Fibroblast of the aortic adventitia (primary cell): ENCODE measurements around the gene OR4S2. TPM values are rescaled to one million over a fixed set of nuclear protein-coding genes. Genes with fewer than 3 reads are reported as not detected.

ENCODE experiments used
- DNase-seq: peaks from one replicate; pipeline ENCODE4 v3.0.0-alpha.2; 2010; ENCODE audit warnings: low read depth
- H3K4me3 ChIP-seq: 2 replicates; pipeline ENCODE4 v1.5.1; 2011; ENCODE audit warnings: low read depth, mild to moderate bottlenecking, control low read depth, low read length, moderate library complexity
- CTCF ChIP-seq: IDR thresholded peaks from 2 replicates; pipeline ENCODE4 v1.5.1; 2011; ENCODE audit warnings: mild to moderate bottlenecking, low read length, control low read depth, inconsistent platforms; ENCODE audit not compliant: insufficient read depth
- total RNA-seq: library from RNA; depleted of rRNA; stranded (reverse); fragments of >200 nt; gene quantifications from 2 replicates; pipeline ENCODE4 v1.2.3, GENCODE V29; 2012; ENCODE audit warnings: low replicate concordance

OR4S2 gene
- total RNA-seq, result not detected in 2 replicates

DNA sequence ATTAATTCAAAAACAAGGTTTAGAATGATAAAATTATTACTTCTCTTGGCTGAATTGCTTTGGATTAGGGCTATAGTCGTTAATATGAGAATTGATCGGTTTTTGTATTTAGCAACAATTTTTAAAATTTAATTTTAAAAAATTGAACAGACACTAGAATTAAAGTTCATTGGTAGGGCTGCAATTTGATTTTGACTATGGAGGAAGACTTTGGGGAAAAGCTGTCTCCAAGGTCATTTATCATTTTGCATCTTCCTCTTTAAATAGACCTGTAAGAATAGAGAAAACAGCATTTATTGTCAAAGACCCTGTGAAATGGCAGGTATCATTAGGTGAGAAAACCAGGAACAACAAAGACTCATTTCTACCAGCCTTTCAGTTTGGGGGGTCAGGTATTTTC is at the start of gene OR4S2:
Gene OR4S2 (plus strand): TSS at position 301 of the 400 bp plus-strand sequence. CDS start 2,577 bp downstream, outside the sequence.
- no peak for TF ChIP-seq CTCF
- DNase-seq, result no peak
- H3K4me3 ChIP-seq, result no peak within 1 kb of the TSS

GRCh38 chr11:55607545-55607944 is 40.6 kb upstream of the OR4S2 start, which contains the start of gene OR4C11:
Gene OR4C11 (minus strand): TSS chr11:55607645. CDS start chr11:55604373, 3,272 bp downstream.
- no peak within 1 kb of the TSS for H3K4me3 ChIP-seq
- DNase-seq, result no peak
- no peak for TF ChIP-seq CTCF

DNA sequence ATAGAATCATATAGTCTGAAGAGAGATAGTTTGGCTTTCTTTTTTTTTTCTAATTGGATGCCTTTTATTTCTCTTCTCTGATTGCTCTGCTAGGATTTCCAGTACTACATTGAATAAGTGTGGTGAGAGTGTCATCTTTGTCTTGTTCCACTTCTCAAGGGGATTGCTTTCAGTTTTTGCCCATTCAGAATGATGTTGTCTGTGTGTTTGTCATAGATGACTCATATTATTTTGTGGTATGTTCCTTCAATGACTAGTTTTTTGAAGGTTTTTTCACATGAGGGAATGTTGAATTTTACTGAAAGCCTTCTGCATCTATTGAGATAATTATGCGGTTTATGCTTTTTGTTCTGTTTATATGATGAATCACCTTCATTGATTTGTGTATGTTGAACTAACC is 23.6 kb upstream of the OR4S2 start:
- DNase-seq, result no peak
- TF ChIP-seq CTCF, result no peak
- no peak overlapping the region for H3K4me3 ChIP-seq

GRCh38 chr11:55634813-55635212 is 13.3 kb upstream of the OR4S2 start, which contains the start of gene OR4P4:
Gene OR4P4 (plus strand): TSS chr11:55635113.
- DNase-seq, result no peak
- H3K4me3 ChIP-seq, result no peak within 1 kb of the TSS
- no peak for TF ChIP-seq CTCF

GRCh38 chr11:55652560-55652959 is 4.4 kb downstream of the OR4S2 start:
- TF ChIP-seq CTCF, result no peak
- no peak overlapping the region for H3K4me3 ChIP-seq
- no peak for DNase-seq

DNA sequence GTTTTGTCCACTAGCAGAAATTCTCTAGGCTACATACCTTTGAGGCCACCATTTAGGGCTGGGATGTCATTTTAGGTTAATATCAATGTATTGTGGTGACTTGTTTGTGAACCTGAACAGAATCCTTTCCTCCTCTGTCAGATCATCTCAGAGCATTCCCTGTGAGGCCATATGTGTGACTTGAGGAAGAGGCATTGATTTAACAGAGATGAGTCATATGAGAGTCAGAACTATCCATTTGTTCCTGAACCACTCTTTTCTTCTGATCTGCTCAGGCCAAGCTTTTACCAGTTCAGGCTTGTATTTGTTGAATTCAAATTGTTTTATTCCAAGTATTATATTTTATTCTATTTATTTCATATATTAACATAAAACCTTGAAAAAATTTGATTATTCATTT is 7.0 kb downstream of the OR4S2 start:
- no peak for TF ChIP-seq CTCF
- no peak overlapping the region for H3K4me3 ChIP-seq
- no peak for DNase-seq

- no peak for TF ChIP-seq CTCF
- no peak for DNase-seq
- H3K4me3 ChIP-seq, result no peak overlapping the region
Measured at GRCh38 chr11:55658031-55658573, 10.0 kb downstream of the OR4S2 start.
